Measurements from ENCODE around the gene SBK2. TPM values are rescaled to one million over a fixed set of nuclear protein-coding genes. Genes with fewer than 3 reads are reported as not detected.

SBK2 gene
- total RNA-seq, 1 donor from 2014 or later: 0.42 TPM

- TF ChIP-seq CTCF (IDR thresholded peaks at IDR 0.05; ENCODE audit: partially characterized antibody, unreplicated experiment): no peak
- no peak for DNase-seq
- peak overlapping the region; percentile 3 for H3K4me3 Mint-ChIP-seq (ENCODE audit: unreplicated experiment)
- H3K9me3 Mint-ChIP-seq (ENCODE audit: unreplicated experiment): peaks cover 5% of the 10 kb centered on the region
- H3K4me1 Mint-ChIP-seq (ENCODE audit: low read depth, unreplicated experiment): peaks cover 15% of the 10 kb centered on the region
- no peaks in the 10 kb centered on the region for H3K36me3 Mint-ChIP-seq (ENCODE audit: unreplicated experiment)
- no peak overlapping the region for H3K27ac Mint-ChIP-seq (ENCODE audit: unreplicated experiment)
- H3K27me3 Mint-ChIP-seq (ENCODE audit: unreplicated experiment): peaks cover 15% of the 10 kb centered on the region
Measured at GRCh38 chr19:55491546-55492360, 45.2 kb downstream of the SBK2 start.

- DNase-seq: no peak
- no peak for TF ChIP-seq CTCF (IDR thresholded peaks at IDR 0.05; ENCODE audit: partially characterized antibody, unreplicated experiment)
- no peaks in the 10 kb centered on the region for H3K36me3 Mint-ChIP-seq (ENCODE audit: unreplicated experiment)
- no peak overlapping the region for H3K4me3 Mint-ChIP-seq (ENCODE audit: unreplicated experiment)
- peaks cover 13% of the 10 kb centered on the region for H3K27me3 Mint-ChIP-seq (ENCODE audit: unreplicated experiment)
- peaks cover 12% of the 10 kb centered on the region for H3K4me1 Mint-ChIP-seq (ENCODE audit: low read depth, unreplicated experiment)
- H3K27ac Mint-ChIP-seq (ENCODE audit: unreplicated experiment): no peak overlapping the region
- peaks cover 9% of the 10 kb centered on the region for H3K9me3 Mint-ChIP-seq (ENCODE audit: unreplicated experiment)
Measured at GRCh38 chr19:55490478-55491432, 46.2 kb downstream of the SBK2 start.

- Mint-ChIP-seq H3K27ac (ENCODE audit: unreplicated experiment) (no peak overlapping the region), H3K4me1 (ENCODE audit: low read depth, unreplicated experiment) (peaks cover 10% of the 10 kb centered on the region), H3K9me3 (ENCODE audit: unreplicated experiment) (peaks cover 8% of the 10 kb centered on the region), H3K27me3 (ENCODE audit: unreplicated experiment) (peaks cover 16% of the 10 kb centered on the region), H3K36me3 (ENCODE audit: unreplicated experiment) (no peaks in the 10 kb centered on the region), H3K4me3 (ENCODE audit: unreplicated experiment) (no peak overlapping the region)
- no peak for TF ChIP-seq CTCF (IDR thresholded peaks at IDR 0.05; ENCODE audit: partially characterized antibody, unreplicated experiment)
- DNase-seq: no peak
Measured at GRCh38 chr19:55489711-55490477, 47.0 kb downstream of the SBK2 start.

- peaks cover 10% of the 10 kb centered on the region for H3K4me1 Mint-ChIP-seq (ENCODE audit: low read depth, unreplicated experiment)
- peaks cover 8% of the 10 kb centered on the region for H3K9me3 Mint-ChIP-seq (ENCODE audit: unreplicated experiment)
- DNase-seq: peak; percentile 51
- H3K27ac Mint-ChIP-seq (ENCODE audit: unreplicated experiment): no peak overlapping the region
- peaks cover 15% of the 10 kb centered on the region for H3K27me3 Mint-ChIP-seq (ENCODE audit: unreplicated experiment)
- no peaks in the 10 kb centered on the region for H3K36me3 Mint-ChIP-seq (ENCODE audit: unreplicated experiment)
- TF ChIP-seq CTCF (IDR thresholded peaks at IDR 0.05; ENCODE audit: partially characterized antibody, unreplicated experiment): no peak
- H3K4me3 Mint-ChIP-seq (ENCODE audit: unreplicated experiment): no peak overlapping the region
Measured at GRCh38 chr19:55488986-55489710, 47.8 kb downstream of the SBK2 start.

Data from glutamatergic neuron (in vitro differentiated cells).